NK-92 treated with Interleukin-12 subunit alpha and Interleukin-12 subunit beta, amount 100 ng/mL, for 24 hours (cell line): ENCODE results near the gene PIH1D1.

ENCODE experiments used
- DNase-seq: peaks from one replicate; lab custom pipeline; 2025; lab: John Stamatoyannopoulos, UW

PIH1D1 gene

GRCh38 chr19:49434907-49435583, 16.6 kb downstream of the PIH1D1 start:
- no peak for DNase-seq

DNA sequence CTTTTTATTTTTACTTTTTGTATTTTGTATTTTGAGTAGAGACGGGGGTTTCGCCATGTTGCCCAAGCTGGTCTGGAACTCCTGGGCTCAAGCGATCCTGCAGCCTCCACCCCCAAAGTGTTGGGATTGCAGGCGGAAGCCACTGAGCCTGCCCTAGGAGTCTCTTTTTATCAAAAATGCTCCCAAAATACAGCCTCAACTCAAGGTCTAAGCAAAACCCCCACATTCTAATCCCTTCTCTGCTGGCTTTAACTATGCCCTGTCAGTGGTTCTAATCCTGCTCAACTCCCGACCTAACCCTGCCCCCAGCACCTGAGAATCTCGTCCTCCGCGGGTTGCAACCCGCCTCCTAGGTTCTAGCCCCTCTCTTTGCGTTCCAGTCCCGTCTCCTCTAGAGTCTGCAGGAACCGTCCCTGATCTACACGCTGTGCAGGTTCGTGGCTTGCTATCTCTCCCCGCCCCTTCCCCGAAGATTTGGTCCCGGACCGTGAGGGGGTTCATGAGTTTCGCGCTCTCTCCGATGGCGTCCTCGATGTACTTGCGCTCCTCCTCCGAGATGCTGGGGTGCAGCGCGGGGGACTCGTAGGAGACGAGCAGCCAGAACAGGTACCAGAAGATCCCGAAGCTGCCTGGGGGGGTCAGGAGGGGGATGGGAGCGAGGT, 18.2 kb downstream of the PIH1D1 start:
- no peak for DNase-seq

GRCh38 chr19:49432141-49433073, 19.2 kb downstream of the PIH1D1 start:
- DNase-seq: no peak

DNA sequence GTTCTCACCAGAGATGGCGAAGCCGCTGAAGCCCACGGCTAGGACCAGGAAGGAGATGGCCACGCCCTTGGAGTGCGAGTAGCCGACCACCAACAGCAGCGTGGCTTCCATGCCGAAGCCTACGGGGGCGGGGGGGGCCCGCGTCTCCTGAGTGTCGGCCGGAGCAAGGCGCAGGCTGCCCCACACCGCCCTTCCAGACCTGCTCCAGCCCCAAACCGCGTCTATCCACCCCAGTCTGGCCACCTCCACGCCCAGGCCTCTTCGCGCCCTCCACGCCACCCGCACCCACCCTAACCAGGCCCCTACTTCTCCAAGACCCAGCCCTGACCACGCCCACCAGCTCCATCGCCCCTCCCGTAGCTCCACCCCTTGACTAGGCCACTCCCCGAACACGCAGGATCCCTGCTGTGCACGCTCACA, 20.3 kb downstream of the PIH1D1 start:
- no peak for DNase-seq

GRCh38 chr19:49430678-49431329, 20.8 kb downstream of the PIH1D1 start:
- no peak for DNase-seq

GRCh38 chr19:49430172-49430677, 21.4 kb downstream of the PIH1D1 start:
- DNase-seq: no peak

GRCh38 chr19:49428547-49429451, 22.8 kb downstream of the PIH1D1 start:
- DNase-seq: no peak

DNA sequence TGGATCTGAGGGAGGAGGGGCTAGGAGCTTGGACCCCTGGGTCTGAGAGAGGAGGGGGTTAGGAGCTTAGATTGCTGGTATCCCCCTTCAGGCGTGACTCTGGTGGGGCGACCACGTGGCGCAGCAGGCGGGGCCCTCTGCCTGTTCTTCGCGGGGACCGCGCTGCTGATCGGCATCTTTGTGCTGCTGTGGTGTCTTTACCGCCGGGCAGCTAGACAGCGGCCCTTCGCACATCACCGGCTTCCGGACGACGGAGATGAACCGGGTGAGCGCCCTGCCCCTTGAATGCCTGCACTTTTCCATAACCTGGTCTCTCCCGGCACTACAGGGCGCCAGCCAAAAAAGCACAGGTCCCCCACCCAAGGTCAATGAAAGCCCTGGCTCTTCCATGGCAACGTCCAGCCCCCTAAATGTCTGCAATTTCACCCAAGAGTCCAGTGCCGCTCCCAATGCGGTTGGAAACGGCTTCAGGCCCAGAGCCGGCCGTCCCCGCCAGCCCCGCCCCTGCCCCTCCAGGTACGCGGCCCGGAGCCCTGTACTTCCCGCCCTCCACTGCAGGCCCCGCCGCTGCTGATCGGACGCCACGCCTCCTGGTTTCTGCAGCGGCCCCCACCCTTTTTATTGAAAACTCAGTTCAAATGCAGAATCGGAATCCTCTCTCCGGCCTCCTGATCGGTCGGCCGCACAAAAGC, 23.6 kb downstream of the PIH1D1 start:
- no peak for DNase-seq

DNA sequence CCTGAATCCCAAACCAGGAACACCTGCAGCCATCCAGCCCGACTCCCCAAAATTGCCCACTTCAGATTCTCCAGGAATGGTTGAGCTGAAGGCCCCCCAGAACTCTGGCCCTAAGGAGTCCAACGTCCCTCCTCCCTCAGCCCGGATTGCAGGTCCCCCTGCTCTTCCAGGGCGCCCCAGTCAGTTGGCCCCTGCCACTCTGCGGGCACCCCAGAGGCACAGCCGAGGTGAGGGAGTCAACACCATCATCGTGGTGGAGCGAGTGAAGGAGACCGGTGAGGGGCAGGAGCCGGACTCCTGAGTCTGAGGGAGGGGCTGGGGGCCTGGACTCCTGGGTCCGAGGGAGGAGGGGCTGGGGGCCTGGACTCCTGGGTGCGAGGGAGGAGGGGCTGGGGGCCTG, 24.3 kb downstream of the PIH1D1 start:
- DNase-seq: no peak

- no peak for DNase-seq
These were observed 25.6 kb downstream of the PIH1D1 start for GRCh38 chr19:49425922-49426592.

- DNase-seq: no peak
These were observed 26.4 kb downstream of the PIH1D1 start, which contains the start of gene GFY for GRCh38 chr19:49425178-49425577. Gene GFY, plus strand, starts transcription at chr19:49425388. Its CDS starts 1,043 bp downstream, at chr19:49426431.

GRCh38 chr19:49423985-49424303, 27.7 kb downstream of the PIH1D1 start:
- no peak for DNase-seq

DNA sequence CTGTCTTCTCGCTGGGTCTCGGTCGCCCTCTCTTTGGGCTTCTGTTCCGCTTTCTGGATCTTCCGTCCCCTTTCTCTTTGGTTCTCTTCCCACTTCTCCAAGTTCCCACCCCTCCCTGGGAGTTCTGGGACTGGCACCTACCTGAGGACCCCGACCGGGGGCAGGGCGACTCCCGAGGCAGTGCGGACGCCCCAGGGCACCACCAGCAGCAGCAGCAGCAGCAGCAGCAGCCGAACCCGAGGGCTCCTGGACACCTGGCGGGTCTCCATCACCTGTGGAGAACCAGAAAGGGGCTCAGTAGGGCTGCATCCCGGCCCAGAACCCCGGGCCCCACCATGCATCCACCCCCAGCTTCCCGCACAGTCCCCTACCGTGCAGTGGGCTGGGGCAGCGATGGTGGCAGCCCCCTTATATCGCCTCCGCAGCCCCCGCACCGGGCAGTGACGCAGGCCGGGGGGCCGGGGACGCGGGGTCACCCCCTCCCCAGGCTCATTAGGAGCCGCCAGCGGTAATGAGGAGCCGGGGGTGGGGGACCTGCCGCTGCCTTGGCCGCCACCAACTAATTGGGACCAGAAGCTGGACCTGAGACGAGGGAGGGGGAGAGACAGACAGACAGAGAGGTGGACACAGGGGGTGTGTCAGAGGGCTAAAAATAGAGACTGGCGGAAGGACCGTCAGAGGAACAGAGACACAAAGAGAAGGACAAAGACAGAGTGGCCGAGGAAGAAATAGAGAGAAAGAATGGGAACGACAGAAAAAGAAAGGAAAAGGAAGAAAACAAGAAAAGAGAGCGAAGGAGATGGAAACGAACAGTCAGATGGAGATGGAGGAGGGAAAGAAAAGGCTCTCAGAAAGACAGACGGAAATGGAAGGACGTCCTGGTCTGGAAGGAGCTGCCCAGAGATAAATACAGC, 28.3 kb downstream of the PIH1D1 start, which contains the start of gene PTH2:
Gene PTH2, minus strand, starts transcription at position 371 of the 914 bp plus-strand sequence. Its CDS starts 102 bp downstream, at position 269.
- no peak for DNase-seq

GRCh38 chr19:49422407-49423070, 29.1 kb downstream of the PIH1D1 start:
- DNase-seq: no peak

GRCh38 chr19:49421878-49422202, 29.8 kb downstream of the PIH1D1 start:
- DNase-seq: no peak

- no peak for DNase-seq
These were observed 30.4 kb downstream of the PIH1D1 start for GRCh38 chr19:49421039-49421877.

- DNase-seq: no peak
These were observed 31.4 kb downstream of the PIH1D1 start for GRCh38 chr19:49420227-49420626.
